ENCODE data around the gene SPTBN1.

- TF ChIP-seq GATA2 (IDR thresholded peaks at IDR 0.05; ENCODE audit: low read depth, low read length) (no peak), GATA3 (IDR thresholded peaks at IDR 0.05; ENCODE audit: low read depth, low read length) (no peak)
Measured at GRCh38 chr2:54408288-54408687, 47.8 kb upstream of the SPTBN1 start.

Data from SH-SY5Y (cell line).